Activated CD8-positive, alpha-beta T cell treated with anti-CD3 and anti-CD28 coated beads for 36 hours (primary cell): ENCODE measurements around the gene SLC10A2. TPM values are rescaled to one million over a fixed set of nuclear protein-coding genes. Genes with fewer than 3 reads are reported as not detected.

ENCODE experiments used
- ATAC-seq: fragments of 200-7000 bp; cut with Tn5 transposase; one replicate; pipeline ENCODE4 v1.10.0; 2021; ENCODE audit warnings: mild to moderate bottlenecking, moderate library complexity
- CTCF ChIA-PET: fragments of 350-600 bp; sonication (Branson Sonifier 250); formaldehyde crosslinking; loops from one replicate; lab custom pipeline; 2021; ENCODE audit warnings: antibody characterized with exemption; lab: Charles Lee
- POLR2A ChIA-PET: fragments of 350-600 bp; sonication (Branson Sonifier 250); formaldehyde crosslinking; loops from one replicate; lab custom pipeline; 2021; ENCODE audit warnings: antibody characterized with exemption; lab: Charles Lee
- DNase-seq: peaks from one replicate; pipeline ENCODE4 v3.0.0-alpha.2; 2020
- H3K27ac Mint-ChIP-seq: one replicate; pipeline ENCODE4 v1.8.0; 2021; ENCODE audit warnings: mild to moderate bottlenecking, mixed read lengths
- H3K27me3 Mint-ChIP-seq: one replicate; pipeline ENCODE4 v1.8.0; 2021; ENCODE audit warnings: mixed read lengths
- H3K36me3 Mint-ChIP-seq: one replicate; pipeline ENCODE4 v1.8.0; 2021; ENCODE audit warnings: low read depth, mixed read lengths
- H3K4me1 Mint-ChIP-seq: one replicate; pipeline ENCODE4 v1.8.0; 2021; ENCODE audit warnings: low read depth, mixed read lengths
- H3K4me3 Mint-ChIP-seq: one replicate; pipeline ENCODE4 v1.8.0; 2021; ENCODE audit warnings: mild to moderate bottlenecking, moderate library complexity, mixed read lengths
- H3K9me3 Mint-ChIP-seq: one replicate; pipeline ENCODE4 v1.8.0; 2021; ENCODE audit warnings: mixed read lengths
- intact Hi-C: fragments of 100-400 bp; cut with micrococcal nuclease; formaldehyde crosslinking; loops from one replicate; pipeline ENCODE4 v1.10.0; 2022
- total RNA-seq, 2 experiments: library from RNA; stranded (reverse); gene quantifications; one replicate each; pipeline ENCODE4 v1.2.3, GENCODE V29; 2021
- TF ChIP-seq, protein P1 (sequence below): fragments of 200-600 bp; IDR thresholded peaks from one replicate; pipeline ENCODE4 v1.8.0; 2022; ENCODE audit warnings: antibody characterized with exemption, mild to moderate bottlenecking

SLC10A2 gene
- total RNA-seq, 2 experiments from 2014 or later: not detected

DNA sequence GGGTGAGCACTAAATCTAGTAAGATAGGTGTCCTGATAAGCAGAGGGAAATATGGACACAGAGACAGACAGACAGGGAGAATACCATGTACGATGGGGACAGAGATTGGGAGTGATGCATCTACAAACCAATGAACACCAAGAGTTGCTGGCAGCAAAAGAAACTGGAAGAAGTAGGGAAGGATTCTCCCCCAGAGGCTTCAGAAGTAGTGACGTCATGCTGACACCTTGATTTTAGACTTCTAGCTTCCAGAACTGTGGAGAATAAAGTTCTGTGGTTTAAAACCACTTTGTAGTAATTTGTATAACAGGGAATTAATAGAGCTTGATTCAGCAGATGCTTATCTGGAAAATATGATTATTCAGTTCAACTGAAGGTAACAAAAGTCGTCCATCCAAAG, 66.1 kb downstream of the SLC10A2 start:
- intact Hi-C loops: no loop called here
- ATAC-seq (no peak), DNase-seq (no peak)
- POLR2A ChIA-PET: no interaction called here
- Mint-ChIP-seq H3K9me3 (no peaks in the 10 kb centered on the region), H3K4me1 (no peaks in the 10 kb centered on the region), H3K27me3 (no peaks in the 10 kb centered on the region), H3K27ac (no peak overlapping the region), H3K4me3 (no peak overlapping the region), H3K36me3 (no peaks in the 10 kb centered on the region)
- CTCF ChIA-PET: no interaction called here
- TF ChIP-seq, protein P1, sequence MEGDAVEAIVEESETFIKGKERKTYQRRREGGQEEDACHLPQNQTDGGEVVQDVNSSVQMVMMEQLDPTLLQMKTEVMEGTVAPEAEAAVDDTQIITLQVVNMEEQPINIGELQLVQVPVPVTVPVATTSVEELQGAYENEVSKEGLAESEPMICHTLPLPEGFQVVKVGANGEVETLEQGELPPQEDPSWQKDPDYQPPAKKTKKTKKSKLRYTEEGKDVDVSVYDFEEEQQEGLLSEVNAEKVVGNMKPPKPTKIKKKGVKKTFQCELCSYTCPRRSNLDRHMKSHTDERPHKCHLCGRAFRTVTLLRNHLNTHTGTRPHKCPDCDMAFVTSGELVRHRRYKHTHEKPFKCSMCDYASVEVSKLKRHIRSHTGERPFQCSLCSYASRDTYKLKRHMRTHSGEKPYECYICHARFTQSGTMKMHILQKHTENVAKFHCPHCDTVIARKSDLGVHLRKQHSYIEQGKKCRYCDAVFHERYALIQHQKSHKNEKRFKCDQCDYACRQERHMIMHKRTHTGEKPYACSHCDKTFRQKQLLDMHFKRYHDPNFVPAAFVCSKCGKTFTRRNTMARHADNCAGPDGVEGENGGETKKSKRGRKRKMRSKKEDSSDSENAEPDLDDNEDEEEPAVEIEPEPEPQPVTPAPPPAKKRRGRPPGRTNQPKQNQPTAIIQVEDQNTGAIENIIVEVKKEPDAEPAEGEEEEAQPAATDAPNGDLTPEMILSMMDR: no peak

DNA sequence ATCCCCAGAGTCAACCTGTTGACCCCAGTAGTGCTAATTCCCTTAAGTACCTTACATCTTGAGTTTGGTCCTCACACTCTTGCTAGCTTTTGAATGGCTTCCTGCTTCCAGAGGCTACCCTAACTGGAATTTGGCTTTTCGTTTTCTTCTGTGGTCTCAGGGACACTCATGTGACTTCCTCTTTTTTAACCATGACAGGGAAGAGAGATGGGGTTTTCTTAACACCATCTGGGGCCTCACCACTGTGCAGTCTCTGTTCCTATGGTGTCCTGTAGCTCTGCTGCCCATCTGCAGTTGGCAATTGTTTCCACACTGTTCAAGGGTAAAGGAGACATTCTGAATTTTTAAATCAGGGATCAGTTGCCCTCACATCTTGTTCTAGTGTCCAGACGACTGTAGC, 66.7 kb downstream of the SLC10A2 start:
- CTCF ChIA-PET: no interaction called here
- H3K4me1 Mint-ChIP-seq: no peaks in the 10 kb centered on the region
- H3K27ac Mint-ChIP-seq: no peak overlapping the region
- H3K9me3 Mint-ChIP-seq: no peaks in the 10 kb centered on the region
- POLR2A ChIA-PET: no interaction called here
- TF ChIP-seq, protein P1: no peak
- no peak overlapping the region for H3K4me3 Mint-ChIP-seq
- intact Hi-C loops: no loop called here
- DNase-seq: no peak
- no peaks in the 10 kb centered on the region for H3K36me3 Mint-ChIP-seq
- ATAC-seq: no peak
- no peaks in the 10 kb centered on the region for H3K27me3 Mint-ChIP-seq

Other genes with a start within 250 kb of the SLC10A2 start
- gene ERCC5, start 220.4 kb downstream of the SLC10A2 start, total RNA-seq: 10 to 100 TPM; 59.4 to 66.5 TPM